Suppressor macrophage (primary cell): ENCODE measurements around the gene COL5A1.
"Not testable (repeated sequence)": the region's sequence is repeated elsewhere in the genome, so short reads cannot be mapped to it uniquely, and the experiment has no call there.

Experiments
- DNase-seq, 4 experiments: peaks; one replicate each; pipeline ENCODE4 v3.0.0-alpha.2; 2020 to 2022

COL5A1 gene

DNA sequence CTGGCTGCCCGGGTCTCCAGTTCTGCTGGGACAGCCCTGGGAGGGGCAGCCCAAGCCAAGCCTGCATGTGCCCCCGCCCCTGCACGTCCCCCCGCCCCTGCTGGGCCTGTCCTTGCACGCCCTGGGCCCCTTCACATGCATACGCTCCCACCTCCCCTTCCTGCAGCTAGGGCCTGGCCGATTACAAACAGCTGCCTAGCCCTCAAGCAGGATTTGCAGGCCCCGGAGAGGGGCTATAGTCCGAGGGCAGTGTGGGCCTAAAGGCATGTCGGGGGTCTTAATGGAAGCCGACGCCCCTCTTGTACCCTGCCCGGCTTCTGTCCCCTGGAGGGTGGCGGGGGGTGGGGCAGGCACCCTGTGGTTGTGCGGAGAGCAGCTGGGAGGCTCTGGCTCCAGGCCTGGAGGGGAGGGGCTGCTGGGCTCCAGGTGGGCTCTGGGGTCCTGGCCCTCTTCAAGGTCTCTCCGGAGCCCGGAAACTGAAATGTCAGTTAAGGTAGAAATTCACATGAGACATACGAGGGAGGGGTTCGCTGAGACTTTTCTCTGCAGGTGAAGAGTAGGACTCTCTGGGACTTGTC, 16.9 kb downstream of the COL5A1 start:
- DNase-seq, result no peak

DNA sequence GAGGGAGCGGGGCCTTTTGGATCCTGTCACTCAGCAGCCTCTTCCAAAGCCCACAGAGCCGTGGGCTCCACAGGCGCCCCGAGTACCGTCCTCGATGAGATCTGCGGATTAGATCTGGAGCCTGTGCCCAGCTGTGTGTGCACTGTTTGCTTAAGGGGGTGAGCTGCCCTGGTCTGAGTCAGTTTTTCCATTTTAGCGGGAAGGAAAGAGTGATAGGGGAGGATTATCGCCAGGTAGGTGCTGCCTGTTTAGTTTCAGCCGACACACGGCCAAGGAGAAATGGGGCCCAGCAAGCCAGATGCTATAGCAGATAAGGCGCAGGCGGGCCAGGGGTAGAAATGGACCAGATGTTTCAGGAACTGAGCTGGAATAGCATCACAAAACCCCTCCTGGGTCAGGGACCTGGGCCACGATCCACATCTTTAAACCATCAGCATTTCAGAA, 18.1 kb downstream of the COL5A1 start:
- DNase-seq, result no peak

DNA sequence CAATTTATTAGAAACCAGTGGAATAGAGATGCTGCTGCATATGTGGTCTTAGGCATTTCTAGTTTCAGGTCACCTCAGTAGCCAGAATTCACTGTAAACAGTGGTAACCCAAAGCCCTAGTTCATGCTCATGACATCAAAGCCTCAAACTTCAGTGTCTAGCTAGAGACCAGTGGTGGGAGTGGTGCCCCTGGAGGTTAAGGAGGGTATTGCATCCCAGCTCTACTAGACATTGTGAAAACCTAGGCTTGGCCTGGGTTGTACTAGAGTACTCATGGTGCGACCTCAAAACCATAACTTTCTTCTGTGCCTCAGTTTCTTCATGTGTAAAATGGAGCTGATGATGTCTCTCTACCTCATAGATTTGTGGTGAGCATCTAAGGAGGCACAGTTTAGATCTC, 18.8 kb downstream of the COL5A1 start:
- DNase-seq, result peak in 3 of 4 experiments; percentile 9 to 27 (median 14)

DNA sequence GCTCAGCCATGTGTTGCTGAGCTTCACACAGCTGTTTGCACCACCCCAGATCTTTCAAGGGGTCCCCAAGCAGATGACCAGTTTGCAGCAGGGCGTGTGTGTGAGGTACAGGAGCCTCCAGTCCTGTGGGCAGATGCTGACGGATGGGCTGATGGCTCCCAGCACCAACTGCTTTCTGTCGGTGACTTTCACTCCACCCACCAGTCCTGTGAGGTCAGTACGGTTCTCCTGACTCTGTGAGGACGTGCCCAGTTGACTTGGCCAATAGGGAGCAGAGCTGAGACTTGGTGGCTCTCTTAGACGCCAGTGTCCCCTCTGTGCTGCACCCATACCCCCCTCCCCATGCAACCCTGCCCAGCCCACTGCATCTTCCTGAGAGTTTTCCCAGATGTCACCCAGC, 19.7 kb downstream of the COL5A1 start:
- DNase-seq, result no peak

DNA sequence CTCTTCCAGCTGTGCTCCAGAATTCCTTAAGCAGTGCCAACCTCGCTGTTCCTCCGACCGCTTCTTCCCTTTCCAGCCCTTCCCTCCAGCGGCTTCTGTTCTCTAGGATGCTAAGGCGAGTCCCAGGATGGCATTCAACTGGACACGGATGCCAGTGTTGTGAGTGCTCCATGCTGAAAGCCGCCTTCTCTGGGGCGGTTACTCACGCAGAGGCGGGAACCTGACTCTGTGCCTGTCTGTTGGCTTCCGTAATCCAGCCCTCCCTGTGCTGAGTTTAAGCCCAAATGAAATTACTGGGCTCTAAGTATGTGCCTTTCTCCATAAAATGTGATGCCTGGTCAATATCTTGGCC, 20.2 kb downstream of the COL5A1 start:
- no peak for DNase-seq

DNA sequence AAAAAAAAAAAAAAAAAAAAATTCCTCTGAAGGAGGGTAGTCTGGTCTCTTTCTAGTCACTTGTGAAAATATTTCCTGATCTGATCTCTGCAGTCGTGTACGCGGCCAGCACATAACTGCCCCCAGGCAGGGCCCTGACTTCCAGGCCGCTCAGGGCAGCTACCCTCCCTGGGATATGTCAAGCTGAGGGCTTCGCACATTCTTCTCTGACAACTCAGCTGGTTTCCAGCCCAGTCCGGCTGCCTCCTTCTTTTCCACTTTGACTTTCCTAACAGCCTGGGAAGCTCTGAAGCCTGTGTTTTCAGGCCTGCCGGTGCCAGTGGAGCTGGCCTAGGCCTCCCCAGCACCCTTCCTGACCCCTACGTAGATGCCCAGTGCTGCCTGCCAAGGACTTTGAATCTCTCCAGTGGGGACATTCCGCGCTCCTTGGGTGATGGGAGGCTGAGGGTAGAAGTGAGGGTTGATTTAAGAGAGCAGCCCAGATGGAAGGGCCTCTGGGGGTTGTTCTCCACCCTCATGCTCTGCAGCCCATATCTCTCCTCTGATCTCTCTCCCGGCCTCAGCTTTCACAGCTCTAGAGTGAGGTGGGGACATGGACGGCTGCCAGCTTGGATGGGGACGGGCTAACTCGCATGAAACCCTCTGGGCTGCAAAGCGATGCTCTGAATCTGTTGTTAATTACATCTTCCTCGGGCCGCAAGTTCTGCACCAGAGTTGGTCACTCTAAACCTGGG, 20.7 kb downstream of the COL5A1 start:
- no peak for DNase-seq

DNA sequence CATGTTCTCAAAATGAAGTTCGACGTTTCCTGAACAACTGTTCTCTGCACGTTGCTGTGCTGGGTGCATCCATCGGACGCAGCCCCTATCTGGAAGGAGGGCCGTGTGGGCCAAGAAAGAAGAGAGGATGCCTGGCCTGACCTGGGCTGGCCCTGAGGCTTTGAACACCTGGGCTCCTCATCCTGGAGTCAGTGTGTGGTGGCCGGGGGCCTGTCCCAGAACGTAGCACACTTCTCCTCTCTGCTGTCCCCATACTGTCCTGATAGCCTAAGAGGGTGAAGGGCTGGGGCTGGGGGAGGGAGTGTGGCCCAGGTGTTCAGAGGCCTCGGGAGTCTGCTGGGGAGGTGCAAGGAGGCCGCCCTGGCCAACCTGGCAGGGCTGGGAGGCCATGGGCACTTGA, 21.5 kb downstream of the COL5A1 start:
- DNase-seq, result no peak

DNA sequence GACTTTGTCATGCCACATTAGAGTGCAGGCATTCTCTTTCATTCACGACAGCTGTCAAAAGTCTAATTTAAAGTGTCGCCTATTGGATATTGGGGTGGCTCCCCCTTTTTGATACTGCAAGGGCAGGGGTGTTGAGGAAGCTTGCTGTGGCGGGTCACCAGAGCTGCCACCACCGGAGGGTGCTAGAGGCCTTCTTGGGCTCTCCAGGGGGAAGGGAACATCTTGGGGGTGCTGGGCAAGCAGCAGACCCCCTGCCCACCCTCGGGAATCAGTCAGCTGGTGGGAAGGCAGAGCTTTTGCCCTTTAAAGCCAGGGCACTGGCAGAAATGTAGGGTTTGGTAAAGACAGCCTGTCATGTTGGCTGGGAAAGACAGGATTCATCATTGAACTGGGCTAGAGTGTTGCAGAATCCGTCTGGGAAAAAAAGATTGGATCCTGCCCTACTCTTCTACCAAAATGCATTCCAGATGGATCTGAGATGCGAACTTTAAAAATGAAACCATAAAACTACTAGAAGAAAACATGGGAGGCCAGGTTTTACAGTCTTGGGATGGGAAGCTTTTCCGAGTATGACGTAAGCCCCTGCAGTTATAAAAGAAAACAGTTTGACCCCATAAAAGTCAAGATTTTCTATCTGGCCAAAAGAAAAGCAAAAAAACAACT, 22.3 kb downstream of the COL5A1 start:
- DNase-seq, result no peak

DNA sequence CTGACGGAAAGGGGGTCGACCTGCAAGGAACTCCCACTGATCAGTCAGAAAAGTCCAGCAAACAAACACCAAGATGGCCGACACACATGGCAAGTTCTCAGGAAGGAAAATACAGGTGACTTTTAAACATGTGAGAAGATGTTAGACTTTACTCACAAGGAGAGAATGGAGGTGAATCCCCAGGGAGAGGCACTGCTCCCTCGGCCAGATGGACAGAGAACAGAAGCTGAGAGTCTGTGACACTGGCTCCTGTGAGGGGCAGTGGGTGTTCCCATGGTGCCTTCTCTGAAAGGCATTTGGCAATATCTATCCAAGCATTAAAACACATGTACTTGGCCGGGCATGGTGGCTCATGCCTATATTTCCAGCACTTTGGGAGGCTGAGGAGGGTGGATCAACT, 22.8 kb downstream of the COL5A1 start:
- no peak for DNase-seq

DNA sequence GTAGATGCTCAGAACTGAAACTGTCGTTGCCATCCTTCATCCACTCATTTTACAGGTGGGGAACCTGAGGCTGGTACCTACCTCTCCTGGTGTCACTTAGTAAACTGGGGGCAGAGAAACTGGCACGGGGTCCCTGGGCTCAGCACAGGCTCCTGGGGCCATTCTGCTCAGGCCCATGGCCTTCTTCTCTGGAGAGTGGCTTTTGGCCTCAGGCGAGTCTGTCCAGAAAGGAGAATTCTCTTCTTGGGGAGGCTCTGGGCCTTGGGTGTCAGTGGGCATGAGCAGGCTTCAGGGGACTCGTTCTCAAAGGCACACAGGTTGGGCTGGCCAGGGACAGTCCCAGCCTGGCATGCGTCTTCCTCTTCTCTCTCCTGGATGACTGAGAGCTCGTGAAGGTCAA, 24.6 kb downstream of the COL5A1 start:
- DNase-seq, result no peak

DNA sequence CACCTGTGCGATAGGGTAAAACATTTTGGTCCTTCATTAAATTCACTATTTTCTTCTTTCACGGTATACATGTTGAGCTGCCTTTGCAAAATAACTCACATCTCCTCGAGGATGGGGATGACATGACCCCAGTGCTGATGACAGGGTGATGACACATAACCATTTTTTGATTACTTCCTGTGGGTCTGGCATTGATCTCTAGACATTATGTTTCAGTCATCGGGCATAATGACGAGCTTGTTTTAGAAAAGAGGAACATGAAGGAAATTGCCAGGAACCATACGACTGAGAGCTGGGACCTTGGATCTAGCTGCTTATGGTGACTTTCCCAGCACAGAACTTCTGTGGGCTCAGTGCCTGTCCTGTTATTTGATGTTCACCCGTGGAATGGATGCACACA, 25.2 kb downstream of the COL5A1 start:
- DNase-seq, result peak; percentile 14 to 50 (median 23)

DNA sequence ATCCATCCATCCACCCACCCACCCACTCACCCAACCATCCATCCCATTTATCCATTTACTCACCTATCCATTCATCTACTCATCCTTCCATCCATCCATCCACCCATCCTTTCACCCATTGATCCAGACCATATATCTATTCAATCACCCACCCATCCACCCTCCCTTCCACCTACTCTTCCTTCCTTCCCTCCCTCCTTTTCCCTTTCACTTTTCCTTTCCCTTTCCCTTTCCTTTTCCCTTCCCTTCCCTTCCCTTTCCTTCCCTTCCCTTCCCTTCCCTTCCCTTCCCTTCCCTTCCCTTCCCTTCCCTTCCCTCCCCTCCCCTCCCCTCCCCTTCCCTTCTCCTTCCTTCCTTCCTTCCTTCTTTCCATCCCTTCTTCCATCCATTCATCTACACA, 27.4 kb downstream of the COL5A1 start:
- DNase-seq, result not testable (repeated sequence)

DNA sequence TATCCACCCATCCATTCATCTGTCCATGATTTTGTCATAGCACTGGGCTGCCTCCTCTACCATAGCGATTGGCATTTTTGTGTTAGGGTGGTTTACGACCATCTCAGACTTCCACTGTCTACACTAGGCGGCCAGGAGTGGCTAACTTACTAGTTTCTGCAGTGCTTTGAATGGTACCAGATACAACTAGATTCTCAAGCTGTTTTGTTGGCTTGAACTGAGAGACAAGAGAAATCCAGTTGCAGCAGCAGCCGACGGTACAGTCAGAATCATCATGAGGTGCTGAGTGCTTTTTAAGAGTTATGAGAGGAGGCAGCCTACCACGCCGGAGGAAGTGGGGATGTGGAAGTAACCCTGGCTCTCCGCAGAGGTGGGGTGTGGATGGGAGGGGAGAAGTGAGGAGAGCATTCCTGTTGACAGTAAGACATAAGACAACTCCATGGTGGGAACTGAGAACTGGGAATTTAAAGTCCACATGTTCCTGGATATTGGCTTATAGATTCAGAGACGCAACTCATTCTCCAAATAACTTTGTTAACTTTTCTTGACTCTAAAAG, 27.9 kb downstream of the COL5A1 start:
- no peak for DNase-seq

DNA sequence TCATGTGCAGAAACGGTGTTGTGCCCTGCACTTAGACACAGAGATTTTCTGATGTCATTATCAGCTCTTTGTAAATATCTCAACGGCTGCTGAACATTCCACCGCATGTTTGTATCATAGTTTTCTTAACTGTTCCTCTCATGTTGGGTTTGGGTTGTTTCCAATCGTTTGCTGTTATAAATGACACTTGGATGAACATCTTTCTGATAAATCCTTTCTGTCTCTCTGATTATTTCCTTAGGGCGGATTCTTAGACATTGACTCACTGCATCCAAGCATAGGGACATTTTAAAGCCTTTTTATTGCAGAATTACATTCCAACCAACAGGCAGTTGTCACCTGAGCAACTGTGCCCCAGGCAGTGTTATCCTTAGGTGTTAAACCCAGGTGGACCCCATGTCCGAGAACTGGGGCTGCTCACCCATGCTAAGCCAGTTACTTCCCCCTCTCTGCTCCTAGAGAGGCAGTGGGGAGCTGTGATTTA, 28.5 kb downstream of the COL5A1 start:
- no peak for DNase-seq

DNA sequence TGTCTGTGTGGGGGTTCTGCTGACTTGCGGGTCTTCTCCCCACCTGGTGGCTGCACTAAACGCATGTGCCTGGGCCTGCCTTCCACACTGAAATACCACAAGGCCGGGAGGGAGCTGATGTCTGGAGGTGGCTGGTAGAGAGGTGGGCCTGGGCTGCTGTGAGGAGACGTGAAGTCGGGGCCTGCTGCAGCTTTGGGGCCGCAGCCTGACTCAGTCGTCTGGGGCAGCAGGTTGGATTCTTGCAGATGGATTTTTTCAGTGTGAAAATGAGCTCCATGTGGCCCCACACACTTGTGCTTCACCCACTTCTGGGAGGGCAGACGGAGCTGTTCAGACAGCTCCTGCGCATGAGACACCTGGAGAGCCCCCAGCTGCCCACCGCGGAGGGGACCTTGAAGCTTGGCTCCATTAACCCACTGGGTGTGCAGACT, 29.3 kb downstream of the COL5A1 start:
- no peak for DNase-seq

DNA sequence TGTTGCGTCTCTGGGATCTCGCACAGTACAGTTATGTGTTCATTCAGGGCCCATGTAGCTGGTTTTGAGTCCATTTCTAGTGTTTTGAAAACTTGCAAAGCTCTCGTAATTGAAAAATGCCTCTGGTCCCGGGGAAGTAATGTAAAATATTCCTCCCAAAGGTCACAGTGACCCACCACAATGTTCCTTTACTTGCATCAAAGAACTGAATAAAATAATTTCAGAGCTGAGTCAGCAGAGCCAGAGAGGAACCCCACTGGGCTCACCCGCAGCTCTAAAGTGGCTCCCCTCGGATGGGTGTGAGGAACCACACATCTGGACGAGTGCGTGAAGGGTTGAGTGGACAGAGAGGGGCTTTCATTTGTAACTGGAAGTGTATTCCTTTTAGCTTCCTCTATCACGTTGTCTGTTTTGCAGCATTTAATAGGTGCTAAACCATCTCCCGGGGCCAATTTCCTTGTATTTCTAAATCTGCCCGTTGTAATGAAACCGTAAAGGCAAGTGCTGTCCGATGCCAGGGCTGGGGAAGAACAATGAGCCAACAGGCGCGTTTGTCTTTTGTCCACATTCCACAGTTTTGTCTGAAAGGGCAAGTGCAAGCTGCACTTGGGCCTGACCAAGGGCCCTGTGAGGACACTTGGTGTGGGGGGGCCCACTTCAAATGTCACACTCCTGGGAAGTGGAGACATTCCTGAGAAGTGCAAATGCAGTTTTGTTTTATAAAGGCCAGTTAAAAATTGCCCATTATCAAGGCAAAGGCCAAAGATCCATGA, 29.9 kb downstream of the COL5A1 start:
- no peak for DNase-seq

DNA sequence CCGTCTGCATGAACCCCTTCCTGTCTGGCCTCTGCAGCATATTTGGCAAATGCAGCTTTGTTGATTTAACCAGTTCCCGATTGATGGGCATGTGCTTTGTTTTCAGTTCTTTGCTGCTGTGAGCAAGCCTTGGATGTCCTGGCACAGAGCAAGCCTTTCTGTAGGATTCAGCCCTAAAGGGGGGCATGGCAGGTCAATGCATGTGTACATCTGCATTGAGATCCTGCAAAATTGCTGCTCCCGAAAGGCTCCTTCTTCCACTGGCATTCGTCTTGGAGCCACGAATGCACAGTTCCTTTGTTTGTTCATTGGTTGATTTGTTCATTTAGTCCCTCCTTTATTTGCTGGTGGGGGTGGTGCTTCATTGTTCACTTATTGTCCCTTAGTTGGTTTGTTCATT, 34.8 kb downstream of the COL5A1 start:
- no peak for DNase-seq

DNA sequence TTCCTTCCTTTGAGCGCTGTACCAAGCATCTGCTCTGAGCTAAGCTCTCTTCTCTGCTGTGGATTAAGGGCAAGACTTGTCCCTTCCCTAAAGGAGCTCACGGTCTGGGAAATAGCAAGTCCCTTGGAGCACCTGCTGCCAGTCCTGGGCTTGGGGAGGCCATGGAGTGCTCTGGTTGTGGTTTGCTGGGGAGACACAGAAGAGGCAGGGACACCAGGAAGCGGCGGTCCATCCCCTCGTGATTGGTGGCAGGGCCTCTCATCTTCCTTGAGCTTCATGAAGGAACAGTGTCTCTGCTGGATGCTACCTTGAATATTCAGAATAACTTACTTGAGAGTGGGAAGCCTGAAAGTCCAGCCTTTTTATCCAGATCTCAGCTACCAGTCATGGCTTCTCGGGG, 35.3 kb downstream of the COL5A1 start:
- no peak for DNase-seq

DNA sequence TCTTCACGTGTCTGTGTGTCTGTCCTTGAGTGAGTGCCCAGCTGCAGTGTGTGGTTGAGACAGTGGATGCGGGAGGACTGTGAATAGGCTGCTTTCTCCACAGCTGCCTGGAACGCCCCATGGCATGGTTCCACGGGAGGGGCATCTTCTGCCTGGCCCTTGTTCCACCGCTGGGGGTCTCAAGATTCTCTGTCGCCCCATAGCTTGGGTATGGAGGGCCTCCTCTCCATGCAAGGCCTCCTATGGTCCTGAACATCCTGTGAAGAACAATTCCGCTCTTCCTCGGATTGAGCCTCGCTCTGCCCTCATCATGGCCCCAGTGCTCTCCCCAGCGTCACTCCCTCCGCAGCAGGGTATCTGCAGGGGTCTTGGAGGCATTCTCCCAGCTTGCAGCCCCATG, 36.1 kb downstream of the COL5A1 start:
- no peak for DNase-seq

DNA sequence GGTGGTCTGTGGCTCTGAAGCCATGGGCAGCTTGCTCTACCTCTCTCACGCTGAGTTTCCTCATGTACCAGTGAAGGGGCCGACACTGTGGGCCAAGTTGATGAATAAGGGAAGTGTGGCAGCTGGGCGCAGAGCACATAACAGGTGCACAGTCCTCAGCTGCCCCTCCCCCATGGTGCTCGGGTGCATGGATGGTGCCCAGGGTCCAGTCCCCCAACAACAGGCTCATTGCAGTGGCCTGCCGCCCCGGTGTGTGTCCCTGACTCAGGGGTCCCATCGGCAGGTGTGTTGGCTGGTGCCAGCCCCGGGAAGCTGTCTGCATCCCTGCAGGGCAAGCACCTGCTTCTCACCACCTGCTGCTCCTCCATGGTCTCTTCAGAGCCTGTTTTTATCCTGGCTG, 36.6 kb downstream of the COL5A1 start:
- no peak for DNase-seq

DNA sequence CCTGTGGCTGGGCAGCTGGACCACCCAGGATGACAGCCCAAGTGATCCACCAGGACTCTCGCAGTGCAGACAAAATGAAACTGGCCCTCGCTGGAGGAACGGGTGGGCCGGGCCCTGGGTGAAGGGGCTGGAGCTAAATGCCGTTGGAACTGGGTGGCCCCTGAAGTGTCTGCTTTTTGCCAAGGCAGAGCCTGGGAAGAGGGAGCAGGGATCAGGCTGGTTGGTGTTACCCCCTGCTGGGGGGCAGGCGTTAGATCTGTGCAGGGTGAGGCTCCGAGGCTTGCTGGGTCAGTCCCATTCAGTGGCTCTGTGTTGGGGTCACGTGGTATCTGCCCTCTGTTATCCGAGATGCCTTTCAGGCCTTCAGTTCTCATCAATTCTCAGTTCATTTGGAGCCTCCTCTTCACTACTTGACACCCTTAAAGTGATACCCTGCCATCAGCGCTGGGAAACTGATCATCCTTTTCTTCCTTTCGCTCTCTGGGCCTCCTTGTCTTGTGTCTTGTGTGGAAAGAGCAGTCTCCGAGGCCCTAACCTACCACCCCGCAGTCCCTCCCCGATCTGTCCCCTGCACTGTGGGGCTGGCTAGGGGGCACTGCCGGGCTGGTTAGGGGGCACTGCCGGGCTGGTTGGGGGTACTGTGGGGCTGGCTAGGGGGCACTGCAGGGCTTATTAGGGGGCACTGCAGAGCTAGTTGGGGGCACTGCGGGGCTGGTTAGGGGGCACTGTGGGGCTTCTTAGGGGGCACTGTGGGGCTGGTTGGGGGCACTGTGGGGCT, 37.3 kb downstream of the COL5A1 start:
- DNase-seq, result no peak
